Activated CD4-positive, alpha-beta T cell treated with anti-CD3 and anti-CD28 coated beads for 24 hours (primary cell): ENCODE measurements around the gene ORAI3.

Experiments used
- DNase-seq, 2 donors: peaks; one replicate each; pipeline ENCODE4 v3.0.0-alpha.2; 2020; ENCODE audit warnings: low read depth in 2 of 2

ORAI3 gene

DNA sequence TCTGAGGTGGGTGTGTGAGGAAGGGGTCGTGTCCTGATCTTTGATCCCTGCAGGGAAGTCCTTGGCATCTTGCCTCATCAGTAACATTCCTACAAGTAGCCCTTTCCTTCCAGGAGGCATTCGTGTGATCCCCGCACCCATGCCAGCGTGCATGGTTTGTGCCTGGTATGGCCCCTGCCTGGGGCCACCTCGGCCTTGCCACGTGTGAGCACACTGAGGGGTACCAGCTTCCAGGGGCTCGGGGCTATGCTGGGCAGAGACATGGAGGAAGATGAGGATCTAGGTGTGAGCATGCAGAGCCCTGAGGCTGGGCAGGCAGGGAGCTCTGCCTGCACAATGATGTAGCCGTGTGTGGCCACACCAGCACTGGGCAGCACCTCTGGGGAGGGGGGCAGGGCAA lies 42.2 kb downstream of the ORAI3 start:
- DNase-seq = no peak

DNA sequence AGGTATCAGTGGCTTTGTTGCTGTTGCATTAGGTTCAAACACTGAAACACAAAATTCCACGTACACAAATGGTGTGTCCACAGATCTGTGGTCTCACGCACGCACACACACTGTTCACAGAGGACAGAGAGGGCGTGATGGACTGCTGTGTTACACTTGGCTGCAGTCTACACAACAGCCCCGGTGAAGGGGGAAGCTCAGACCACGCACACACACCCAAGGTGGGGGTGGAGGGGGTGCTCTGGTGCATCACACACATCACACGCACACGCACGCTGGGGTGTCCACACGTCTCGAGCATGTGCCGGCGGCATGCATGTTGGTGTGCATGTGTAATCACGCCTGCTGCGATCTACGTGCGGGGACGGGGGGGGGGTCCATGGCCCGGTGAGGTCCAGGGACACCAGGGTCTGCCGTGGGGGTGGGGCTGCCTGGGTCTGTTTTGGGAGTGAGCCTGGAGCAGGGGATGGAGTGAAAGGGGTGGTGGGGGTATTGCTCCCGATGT lies 43.5 kb downstream of the ORAI3 start:
- DNase-seq = no peak

DNA sequence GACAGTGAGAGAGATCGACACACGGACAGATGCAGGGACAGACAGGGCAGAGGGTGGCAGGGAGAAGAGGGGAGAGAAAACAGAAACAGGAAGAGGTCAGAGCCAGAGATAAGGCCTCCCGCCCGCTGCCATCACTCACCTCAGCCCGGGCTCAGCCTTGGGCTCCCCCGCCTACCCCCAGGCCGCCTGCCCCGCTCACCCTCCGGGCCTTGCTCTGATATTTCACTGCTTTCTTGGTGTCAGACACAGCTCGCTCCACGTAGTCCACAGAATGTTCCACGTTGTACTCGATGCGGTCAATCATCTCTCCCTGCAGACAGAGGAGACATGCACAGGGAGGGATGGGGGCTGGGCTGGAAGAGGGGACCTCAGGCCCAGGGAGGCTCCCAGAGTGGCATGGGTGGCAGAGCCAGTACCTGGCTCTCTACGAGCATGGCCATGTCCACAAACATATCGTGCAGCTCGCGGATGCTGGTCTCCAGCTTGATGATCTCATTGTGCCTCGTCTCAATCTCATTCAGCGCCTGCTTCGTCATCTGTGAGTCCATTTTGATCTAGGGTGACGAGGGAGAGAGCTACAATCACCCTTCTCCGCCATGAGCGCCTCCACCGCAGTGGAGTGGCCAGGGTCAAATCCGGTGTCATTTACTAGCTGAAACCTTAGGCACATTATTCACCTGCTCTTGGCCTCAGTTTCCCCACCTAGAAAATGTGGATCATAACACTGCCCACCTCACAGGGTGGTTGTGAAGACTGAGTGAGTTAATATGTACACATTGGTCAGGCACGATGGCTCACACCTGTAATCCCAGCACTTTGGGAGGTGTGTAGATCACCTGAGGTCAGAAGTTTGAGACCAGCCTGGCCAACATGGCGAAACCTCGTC lies 44.3 kb downstream of the ORAI3 start:
- no peak for DNase-seq

DNA sequence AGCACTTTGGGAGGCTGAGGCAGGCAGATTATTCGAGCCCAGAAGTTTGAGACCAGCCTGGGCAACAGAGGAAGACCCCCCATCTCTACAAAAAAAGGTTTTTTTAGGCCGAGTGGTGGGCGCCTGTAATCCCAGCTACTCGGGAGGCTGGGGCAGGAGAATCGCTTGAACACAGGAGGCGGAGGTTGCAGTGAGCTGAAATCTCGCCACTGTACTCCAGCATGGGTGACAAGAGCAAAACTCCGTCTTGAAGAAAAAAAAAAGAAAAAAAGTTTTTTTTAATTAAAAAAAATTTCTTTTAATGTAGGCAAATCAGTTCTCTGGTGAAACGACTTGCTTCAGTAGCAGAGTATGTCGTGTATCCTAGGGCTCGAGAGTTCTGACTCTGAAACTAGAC lies 47.1 kb downstream of the ORAI3 start:
- no peak for DNase-seq

DNA sequence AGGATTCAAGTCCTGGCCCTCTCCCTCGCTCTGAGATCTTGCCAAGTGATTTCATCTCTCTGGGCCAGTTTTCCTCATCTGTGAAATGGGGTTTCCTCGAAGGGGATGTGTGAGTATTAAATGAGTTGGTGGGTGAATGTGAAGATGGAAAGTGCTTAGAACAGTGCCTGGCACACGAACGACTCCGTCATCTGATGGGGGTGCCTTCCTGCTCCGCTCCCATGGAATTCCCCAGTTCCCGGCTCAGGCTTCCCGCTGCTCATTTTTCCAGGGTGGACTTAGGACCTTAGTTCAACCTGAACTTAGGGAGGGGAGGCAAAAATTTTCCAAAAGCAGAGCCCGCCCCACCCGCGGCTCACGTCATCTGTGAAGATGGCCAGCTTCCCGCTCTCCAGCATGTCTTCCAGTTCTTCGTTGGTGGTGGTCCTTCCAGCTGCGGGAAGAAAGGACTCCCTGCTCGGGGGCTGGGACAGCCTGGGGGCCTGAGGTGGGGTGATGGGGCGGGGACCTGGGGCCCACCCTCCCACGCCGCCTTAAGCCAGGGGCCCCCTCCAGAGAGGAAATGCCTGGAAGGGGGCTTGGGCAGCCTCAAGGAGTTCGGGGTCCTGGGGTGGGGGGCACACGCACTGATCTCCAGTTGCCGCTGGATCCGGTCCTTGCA lies 47.6 kb downstream of the ORAI3 start:
- DNase-seq = no peak

DNA sequence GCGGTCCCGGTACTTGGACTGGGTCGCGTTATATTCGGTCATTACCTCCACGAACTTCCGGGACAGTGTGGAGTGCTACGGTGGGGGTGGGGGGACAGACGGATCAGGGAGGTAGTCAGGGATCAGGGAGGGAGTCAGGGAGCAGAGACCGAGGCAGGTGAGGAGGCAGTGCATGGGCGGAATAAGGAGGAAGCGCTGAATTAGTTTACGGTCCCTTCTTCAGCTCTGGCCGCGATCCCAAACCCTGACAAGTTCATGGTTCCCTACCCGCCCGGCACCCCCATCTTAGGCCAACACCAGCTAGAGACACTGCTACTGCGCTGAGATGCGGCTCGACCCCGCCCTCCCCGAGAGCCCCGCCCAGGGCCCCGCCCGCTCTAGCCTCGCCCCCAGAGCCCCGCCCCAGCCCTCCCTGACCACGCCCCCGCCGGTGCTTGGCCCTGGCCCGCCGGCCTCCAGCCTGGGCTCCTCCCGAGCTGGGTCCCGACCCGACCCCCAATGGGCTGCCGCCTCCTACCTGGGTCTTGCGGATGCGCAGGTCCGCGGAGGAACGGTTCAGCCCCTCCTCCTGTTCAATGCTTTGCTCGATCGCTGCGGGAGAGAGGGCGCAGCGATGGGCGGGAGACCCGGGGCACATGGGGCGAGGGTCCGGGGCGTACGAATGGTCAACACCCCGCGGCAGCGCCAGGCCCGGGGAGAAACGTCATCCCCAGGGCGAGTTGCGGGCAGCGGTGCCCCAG lies 48.3 kb downstream of the ORAI3 start:
- peak; percentile 80 to 83 for DNase-seq

DNA sequence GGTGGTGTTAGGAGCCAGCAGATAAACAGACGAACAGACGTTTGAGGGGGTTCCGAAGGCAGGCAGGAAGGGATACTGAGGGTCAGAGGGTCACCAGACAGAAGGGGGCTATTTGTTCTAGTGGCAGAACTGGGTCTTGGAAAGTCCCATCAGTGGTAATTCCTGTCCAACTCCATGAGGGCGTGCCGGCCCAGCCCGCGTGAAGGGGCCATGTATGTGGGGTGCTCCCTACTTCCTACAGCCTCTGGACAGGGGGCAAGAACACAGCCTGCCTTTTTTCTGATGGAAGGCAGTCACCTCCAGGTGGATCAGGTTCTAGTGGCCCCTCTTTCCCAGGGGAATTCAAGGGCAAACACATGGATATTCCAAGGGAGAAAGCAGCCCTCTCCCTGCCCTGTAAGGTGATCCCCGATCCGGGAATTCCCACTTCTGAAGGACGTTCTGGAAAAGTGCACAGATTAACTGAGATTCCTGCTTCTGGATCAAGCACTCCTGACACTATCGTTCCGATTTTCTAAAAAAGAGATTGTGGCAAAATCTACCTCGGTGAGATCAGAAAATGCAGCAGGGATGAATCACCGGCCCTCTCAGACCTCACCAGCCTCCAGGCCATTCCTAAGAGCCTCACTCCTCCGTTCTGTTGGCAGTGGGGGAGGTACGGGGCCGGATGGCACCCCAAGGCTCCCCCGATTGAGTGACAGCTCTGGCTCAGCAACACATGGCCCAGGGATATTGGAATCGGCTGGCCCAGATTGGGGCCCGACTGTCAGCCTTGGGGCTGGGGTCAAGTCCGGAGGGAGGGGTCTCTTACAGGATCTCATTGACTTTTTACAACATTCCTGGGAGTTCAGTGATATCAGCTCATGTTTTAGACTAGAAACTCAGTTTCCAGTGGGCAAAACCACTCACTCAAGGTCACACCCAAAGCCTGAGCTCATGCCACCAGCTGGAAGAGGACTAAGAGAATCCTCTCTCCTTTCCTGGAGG lies 49.1 kb downstream of the ORAI3 start:
- no peak for DNase-seq

DNA sequence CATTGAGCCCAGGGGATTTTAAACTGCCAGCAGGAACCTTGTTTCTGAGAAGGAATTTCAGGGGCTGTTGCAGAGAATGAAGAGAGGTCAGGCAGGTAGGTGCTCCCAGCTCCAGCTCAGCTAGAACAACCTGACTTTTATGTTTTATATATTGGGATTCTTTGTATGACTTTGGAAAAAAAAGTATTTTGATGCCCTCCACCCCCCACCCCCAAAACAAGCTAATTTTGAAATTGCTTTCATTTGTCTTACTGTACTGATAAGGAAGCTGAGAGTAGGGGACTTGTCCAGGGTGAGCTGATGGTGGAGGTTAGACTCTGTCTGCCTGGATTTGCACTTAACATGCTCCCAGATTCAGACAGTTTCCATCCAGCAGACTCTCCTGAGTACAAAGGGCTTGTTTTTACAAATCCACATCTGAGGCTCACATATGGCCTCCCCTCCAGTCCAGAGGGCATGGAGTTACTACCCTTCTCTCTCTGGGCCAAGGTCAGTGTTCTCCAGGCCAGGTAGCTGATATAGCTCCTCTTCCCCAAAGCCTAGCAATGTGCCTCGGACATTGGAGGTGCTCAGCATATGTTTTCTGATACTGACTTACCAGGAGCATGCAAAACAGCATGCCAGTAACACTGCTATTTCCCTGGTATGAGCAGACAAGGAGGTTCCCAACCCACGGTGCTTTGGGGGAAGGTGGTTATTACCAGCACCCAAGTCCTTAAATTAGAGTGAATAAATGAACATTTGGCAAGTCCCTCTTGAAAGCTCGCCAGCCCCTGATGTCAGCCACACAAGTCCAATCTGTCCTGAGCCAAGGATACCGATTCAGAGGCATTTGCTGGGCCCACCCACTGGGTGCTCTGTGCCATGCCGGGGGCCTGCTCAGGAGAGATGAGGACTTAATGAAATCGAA lies 50.2 kb downstream of the ORAI3 start:
- DNase-seq = no peak

DNA sequence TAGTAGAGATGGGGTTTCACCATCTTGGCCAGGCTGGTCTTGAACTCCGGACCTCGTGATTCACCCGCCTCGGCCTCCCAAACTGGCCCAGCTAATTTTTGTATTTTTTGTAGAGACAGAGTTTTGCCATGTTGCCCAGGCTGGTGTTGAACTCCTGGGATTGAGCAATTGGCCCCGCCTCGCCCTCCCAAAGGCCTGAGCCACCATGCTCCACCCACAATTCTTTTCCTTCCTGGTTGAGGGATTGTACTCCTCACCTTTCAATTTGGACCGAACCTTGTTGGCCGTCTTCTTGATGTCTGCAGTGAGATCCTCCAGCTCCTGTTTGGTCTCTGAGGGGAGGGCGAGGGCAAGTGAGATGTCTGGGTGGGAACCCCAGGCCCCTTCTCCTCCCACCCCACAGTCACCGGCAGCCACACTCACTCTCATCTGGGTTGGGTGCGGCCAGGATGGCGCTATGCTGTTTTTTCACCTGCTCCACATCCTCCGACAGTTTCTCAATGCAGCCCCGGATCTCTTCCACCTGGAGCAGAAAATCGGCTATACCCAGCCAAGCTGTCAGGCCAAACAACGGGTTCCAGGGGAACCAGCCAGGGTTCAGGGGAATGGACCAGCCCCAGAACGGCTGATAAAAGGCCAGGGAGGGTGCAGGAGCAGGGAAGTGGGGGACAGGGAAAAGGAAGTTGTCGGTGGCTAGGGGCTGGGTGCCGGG lies 52.0 kb downstream of the ORAI3 start:
- DNase-seq = no peak

DNA sequence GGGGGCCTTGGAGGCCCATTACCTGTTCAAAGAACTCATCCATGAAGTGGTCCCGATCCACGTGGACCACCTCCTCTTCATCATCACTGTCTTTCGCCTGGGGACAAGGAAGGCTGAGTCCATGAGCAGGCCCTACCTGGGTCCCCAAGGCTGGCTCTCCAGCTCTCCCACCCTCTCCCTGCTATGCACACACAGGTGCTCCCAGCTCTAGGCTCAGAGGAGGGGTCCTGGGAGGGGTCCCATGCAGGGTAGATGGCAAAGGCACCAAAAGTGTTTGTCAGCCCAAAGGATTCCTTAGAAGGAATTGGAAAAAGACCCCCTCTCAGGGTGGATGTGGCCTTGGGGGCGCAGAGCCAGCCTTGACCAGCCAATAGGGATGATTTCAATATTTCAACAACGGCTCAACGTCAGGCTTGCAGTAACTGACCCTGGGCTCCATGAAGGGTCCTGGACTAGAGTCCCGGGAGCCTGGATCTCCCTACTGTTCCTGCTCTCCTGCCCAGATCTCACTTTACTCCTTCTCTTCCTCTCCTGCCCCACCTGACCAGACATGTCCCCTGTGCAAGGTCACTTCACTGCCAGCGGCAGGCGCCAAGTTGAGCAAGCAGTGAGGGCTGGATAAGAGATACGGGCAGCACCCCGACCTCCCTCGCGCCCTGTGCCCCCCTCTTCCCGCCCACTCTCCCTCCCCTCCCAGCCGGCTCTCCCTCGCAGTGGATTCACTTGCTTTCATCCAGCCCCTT lies 52.8 kb downstream of the ORAI3 start:
- no peak for DNase-seq

DNA sequence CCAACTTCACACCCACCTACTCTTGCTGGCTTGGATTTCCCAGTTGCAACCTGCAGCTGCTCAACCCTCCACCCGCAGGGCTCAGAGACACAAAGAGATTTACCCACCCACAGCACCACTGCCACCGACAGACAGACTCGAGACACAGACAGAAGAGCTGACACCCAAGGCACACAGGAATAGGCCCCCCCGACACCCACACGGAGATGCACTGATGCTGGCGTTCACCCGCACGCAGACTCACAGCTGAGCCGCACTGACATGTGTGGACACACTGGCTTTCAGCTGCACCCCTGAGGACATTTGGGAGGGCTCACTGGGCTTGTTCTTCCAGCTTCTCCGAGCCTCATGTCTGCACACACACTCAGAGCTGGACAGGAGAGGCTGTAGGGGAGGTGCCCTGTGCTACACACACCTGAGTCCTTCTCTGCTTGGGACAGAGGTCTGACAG lies 53.4 kb downstream of the ORAI3 start:
- no peak for DNase-seq

DNA sequence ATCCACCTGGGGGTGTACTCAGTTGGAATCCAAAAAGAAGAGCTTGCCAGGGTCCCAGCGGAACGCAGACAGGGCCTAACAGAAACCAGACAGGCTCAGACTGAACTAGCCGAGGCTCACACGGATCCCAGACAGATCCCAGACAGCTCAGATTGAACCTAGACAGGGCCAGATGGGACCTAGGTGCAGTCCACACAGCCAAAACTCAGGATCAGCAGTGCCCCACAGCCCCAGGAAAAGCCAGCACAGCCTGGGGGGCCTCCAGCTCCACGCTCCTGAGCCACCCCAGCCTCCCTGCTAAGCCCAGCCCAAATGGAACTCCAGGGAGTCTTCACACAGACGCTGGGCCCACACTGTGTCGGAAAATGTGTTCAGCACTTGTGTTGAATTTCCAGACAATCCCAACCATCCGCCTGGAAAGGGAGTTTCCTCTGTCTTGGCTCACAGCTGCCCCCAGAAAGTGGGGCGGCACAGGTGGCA lies 54.0 kb downstream of the ORAI3 start:
- no peak for DNase-seq

DNA sequence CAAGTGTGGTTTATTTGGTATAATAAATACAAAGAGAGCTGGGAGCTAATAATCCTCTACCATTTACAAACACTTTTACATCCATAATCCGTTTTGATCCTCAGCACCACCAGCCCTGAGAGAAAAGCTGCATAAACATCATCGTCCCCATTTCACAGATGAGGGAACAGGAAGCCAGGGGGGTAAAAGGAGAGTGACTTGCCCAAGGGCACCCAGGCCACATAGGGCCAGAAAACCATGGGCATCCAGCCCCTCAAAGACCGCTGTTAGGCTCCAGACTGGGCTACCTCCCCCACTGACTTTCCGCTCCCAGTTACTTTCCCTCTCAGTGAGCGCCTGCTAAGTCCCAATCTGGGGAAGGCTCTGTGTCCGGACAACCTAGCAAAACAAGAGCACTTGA lies 54.9 kb downstream of the ORAI3 start:
- DNase-seq = no peak
